Gastrocnemius medialis (tissue), 4 donors: ENCODE measurements around the gene WIPI1.

Experiments used
- CTCF ChIP-seq, 5 experiments: fragments of 450-650 bp in 3 of 5; fragments of 200-600 bp in 2 of 5; sonication (generic) in 2 of 5; IDR thresholded peaks in 4 of 5; conservative IDR thresholded peaks in 1 of 5; 1 replicate in 4 of 5; 2 replicates in 1 of 5; pipeline ENCODE4 v1.5.1; 2016 to 2019; ENCODE audit warnings: antibody characterized with exemption in 5 of 5, mild to moderate bottlenecking in 3 of 5, moderate library complexity in 3 of 5
- POLR2A ChIP-seq, 2 donors: fragments of 450-650 bp; IDR thresholded peaks; one replicate each; pipeline ENCODE4 v1.6.1; 2017; ENCODE audit warnings: antibody characterized with exemption in 2 of 2, mild to moderate bottlenecking in 2 of 2, moderate library complexity in 2 of 2

DNA sequence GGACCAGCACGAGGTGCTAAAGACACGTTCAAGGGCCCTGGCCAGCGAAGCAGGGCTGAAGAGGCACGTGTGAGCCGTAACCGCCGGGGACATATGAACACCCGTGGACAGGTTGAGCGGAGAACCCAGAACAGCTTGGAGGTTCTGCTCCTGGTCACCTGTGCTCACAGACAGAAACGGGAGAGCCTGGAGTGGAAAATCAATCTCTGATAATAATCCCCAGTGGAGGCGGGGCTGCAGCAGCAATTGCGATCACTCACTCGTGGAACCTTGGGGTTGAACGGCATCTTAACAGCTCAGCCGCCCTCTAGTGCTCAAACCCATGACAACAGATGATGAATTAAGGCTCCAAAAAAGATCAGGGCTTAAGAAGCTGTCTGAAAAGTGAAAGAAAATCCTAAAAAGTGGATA lies 25.6 kb downstream of the WIPI1 start:
- TF ChIP-seq CTCF (IDR thresholded peaks at IDR 0.05 in 4 of 5, conservative IDR thresholded peaks at IDR 0.05 in 1 of 5) (no peak), POLR2A (IDR thresholded peaks at IDR 0.05) (no peak)
